Measurements from ENCODE around the gene SMIM44.
"Not testable (repeated sequence)": the region's sequence is repeated elsewhere in the genome, so short reads cannot be mapped to it uniquely, and the experiment has no call there.

The SMIM44 gene

DNA sequence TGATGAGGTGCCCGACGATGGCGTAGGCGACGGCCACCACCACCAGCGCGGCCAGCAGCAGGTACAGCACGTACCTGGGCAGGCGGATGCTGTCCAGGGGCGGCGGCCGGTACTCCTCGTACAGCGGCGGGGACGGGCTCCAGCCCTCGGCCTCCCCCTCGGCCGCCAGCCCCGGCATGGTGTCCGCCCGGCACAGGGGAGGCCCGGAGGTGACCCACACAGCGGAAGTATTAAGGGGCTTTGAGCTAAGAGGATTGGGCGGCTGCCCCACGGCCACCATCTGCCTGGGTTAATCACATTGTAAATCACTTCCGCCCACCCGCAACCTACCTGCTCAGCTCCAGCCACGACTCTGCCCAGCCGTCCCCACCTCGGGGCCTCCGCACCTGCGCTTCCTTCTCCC, at the start of gene SMIM44:
Gene SMIM44 (minus strand): TSS at position 216 of the 403 bp plus-strand sequence. CDS start 38 bp downstream, at position 178.
- DNase-seq, result no peak

DNA sequence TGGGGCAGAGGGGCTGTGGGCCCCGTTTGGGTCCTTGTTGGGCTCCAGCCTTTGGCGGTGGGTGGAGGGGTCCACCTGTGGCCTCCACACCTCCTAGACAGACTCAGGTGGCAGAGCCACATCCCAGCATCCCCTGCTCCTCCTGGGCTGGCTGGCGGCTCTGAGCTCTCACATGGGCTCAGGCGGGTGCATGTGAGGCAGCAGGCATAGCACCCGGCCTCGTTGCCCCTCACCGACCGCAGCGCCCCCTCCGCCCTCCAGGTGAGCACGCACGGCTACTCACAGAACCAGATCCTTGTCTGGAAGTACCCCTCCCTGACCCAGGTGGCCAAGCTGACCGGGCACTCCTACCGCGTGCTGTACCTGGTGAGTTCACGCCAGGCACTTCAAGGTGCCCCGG, 49.8 kb upstream of the SMIM44 start:
- DNase-seq, result no peak

DNA sequence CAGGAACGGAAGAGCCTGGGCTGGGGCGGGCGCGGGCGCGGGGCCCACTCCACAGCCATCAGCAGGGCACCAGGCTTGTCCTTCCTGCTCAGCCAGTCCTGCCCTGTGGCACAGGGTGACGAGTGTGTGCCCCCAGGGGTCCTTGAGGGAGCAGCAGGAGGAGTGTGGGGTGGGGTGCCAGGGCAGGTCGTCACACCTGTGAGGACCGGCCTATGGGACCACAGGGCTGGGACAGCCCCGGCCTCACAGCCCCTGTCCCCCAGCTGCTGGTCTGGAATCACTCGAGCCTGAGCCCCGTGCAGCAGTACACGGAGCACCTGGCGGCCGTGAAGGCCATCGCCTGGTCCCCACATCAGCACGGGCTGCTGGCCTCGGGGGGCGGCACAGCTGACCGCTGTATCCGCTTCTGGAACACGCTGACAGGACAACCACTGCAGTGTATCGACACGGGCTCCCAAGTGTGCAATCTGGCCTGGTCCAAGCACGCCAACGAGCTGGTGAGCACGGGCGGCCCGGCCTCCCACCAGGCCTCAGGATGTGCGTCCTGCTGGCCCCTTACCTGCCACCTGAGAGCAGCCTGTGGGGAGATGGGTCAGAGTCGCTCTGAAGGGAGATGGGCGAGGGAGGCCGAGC, 49.0 kb upstream of the SMIM44 start:
- no peak for DNase-seq

DNA sequence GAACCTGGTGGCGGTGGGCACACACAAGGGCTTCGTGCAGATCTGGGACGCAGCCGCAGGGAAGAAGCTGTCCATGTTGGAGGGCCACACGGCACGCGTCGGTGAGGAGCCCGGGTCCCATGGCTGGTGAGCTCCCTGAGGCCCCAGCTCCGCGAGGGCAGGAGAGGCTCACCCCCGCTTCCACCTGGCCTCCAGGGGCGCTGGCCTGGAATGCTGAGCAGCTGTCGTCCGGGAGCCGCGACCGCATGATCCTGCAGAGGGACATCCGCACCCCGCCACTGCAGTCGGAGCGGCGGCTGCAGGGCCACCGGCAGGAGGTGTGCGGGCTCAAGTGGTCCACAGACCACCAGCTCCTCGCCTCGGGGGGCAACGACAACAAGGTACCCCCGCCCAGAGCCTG, 48.5 kb upstream of the SMIM44 start:
- no peak for DNase-seq

DNA sequence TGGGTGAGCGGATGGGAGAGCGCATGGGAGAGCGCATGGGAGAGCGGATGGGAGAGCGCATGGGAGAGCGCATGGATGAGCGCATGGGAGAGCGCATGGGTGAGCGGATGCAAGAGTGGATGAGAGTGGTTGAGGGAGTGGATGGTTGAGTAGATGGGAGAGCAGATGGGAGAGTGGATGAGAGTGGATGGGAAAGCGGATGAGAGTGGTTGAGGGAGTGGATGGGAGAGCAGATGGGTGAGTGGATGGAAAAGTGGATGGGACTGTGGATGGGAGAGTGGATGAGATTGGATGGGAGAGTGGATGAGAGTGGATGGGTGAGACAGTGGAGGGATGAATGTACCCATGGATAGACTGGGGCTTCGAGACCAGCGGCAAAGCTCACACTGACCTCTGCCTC, 47.1 kb upstream of the SMIM44 start:
- no peak for DNase-seq

DNA sequence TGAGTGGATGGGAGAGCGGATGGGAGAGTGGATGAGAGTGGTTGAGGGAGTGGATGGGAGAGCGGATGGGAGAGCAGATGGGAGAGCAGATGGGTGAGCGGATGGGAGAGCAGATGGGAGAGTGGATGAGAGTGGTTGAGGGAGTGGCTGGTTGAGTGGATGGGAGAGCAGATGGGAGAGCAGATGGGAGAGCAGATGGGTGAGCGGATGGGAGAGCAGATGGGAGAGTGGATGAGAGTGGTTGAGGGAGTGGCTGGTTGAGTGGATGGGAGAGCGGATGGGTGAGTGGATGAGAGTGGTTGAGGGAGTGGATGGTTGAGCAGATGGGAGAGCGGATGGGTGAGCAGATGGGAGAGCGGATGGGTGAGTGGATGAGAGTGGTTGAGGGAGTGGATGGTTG, 46.1 kb upstream of the SMIM44 start:
- DNase-seq, result not testable (repeated sequence)

DNA sequence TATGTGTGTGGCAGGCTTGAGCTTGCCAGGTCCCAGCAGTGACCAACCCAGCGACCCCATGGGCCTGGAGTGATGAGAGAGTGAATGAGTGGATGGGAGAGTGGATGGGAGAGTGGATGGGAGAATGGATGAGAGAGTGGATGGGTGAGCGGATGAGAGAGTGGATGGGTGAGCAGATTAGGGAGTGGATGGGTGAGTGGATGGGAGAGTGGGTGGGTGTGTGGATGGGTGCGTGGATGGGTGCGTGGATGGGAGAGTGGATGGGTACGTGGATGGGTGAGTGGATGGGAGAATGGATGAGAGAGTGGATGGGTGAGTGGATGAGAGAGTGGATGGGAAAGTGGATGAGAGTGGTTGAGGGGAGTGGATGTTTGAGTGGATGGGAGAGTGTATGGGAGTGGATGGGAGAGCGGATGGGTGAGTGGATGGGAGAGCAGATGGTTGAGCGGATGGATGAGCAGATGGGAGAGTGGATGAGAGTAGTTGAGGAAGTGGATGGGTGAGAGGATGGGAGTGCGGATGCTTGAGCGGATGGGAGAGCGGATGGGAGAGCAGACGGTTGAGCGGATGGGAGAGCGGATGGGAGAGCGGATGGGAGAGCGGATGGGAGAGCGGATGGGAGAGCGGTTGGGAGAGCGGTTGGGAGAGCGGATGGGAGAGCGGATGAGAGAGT, 45.4 kb upstream of the SMIM44 start:
- no peak for DNase-seq

DNA sequence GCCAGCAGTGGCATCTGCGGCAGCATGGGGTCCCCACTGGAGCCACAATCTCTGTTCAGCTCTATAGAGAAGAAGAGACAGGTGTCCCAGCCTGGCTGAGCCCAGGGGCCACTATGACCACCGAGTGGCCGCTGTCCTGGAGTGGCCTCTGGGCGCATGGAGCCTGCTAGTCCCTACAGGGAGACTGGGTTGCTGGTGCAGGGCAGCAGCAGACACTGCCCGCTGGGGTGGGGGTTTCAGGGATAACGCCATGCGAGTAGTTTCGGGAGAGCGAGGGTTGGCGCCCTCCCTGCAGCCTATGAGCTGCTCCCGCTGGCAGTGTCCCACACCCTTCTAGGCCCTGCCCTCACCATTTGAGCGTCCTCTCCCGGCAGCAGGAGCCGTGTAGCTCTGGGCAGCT, 44.8 kb upstream of the SMIM44 start:
- DNase-seq, result no peak

DNA sequence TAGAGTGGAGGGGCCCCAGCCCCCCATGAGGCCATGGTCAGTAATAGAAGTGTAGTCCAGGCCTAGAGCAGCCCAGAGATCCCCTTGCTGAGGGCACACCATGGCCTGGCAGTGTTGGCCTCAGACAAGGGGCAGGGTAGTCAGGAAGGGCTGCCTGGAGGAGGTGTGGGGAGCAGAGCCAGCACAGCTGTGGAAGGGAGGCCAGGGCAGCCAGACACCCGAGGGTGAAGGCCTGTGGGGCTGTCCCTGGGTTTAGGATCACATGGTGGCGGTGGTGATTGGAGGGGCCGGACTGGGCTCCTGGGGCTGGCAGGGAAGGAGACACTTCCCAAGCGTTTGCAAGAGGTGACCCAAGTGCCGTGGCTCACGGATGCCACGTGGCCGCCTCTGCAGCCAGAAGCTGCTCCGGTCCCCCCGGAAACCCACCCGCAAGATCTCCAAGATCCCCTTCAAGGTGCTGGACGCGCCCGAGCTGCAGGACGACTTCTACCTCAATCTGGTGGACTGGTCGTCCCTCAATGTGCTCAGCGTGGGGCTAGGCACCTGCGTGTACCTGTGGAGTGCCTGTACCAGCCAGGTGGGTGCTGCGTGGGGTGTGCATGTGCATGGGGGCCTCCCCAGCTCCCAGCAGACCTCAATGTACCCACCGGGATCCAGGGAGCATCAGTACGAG, 44.1 kb upstream of the SMIM44 start:
- DNase-seq, result no peak

DNA sequence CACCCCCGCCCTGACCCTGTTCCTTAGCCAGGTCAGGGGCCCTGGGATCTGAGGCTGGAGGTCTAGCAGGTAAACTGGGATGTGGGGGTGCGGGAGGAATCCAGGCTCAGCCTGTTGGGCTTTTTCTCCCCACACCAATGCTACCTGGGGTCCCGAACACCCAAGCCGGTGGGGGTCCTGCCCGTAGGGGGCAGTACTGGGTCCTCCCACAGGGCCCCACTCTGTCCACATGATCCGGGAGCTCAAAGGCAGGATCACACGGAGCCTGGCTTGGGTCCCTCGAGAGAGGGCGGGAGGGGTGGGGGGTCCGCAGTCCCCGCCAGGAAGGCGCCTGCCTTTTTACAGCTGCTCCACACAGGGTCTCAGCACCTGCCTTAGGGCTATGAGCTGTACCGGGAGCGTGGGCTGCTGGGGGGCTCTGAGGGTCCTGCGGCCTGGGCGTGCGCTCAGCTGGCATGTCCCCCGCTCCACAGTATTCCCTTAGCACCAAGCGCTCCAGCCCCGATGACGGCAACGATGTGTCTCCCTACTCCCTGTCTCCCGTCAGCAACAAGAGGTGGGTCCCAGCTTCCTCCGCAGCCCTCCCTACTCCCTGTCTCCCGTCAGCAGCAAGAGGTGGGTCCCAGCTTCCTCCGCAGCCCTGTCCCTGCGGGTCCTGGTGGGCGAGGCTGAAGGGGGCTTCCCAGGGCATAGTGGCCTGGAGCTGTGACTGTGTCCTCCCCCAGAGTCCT, 43.4 kb upstream of the SMIM44 start:
- no peak for DNase-seq

DNA sequence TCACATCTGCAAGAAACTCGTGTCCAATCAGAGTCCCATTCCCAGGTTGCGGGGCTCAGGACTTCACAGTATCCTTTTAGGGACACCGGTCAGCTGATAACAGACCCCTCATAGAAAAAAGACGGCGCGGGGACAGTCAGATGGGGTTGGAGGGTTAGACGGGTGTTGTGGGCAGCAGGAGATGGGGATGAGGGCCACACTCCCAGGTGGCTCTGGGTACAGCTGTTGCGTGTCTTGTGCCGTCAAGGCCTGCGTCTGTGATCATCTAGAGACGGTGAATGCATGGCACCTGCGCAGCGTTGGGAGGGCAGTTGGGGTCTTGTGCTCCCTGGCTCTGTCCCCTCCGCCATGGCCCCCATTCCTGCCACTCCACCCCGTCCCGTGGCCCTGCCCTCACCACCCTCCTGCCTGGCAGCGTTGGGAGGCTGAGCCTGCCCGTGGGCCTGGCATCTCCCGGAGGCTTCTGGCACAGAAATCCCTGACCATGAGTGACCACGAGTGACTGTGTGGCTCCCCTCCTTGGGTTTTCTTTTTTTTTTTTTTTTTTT, 41.7 kb upstream of the SMIM44 start:
- no peak for DNase-seq

DNA sequence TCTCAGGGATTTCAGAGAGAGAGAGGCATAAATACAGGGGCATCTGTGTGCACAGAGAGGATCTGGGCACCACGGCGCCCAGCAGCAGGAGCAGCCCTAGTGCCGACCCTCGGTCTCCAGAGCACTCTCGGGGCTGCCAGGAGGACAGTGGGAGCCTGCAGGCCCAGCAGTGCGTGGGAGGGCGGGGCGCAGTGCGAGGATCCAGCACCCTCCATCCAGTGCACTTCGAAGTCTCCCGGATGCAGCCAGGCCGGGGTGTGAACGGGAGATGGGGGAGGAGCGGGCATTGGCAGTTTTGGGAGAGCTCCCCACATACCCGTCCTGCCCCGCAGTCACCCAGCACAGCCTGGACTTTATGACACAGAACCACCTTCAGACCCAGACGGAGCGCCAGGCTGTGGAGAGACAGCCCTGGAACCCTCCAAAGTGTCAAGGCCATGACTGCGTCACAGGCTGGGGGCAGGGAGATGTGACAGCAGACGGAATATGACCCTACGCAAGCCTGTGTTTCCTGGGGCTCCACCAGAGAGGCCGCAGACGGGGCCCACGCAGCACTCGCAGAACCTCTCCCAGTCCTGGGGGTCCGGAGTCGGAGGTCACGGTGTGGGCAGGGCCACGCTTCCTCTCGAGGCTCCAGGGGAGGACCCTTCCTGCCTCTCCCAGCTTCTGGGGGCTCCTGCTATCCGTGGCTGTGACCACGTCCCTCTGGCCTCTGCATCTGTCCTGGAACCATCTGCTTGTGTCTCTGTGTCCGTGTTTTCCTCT, 41.0 kb upstream of the SMIM44 start:
- DNase-seq, result no peak

DNA sequence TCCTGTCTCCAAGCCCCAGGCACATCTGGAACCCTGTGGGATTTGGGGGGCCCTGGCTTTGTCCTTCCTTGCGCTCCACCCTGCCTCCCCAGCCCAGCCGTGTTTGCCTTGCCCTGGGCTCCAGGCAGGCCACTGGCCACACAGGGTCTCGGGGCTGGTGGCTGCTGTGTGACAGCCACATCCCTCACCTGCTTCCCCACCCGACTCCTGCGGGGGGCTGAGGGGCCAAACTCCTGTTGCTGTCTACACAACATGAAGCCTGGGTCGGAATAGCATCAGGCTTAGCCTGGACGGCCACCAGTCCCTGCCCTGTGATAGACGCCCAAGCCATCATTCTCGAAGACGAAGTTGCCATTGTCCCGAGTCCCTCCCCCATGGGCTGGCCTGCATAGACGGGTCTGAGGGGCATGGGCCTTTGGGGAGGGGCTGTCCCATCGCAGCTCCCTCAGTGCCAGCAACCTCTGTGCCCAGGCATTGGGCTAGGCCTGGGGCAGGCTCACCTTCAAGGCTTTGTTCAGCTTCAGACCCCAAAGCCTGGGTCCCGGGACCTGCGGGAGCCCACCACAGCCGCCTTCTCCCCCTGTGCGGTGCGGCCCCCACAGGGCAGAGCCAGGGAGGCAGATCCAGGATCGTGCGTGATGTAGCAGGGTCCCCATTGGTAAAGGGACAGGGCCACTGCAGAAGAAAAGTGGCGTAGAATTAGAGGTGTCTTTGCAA, 40.3 kb upstream of the SMIM44 start:
- no peak for DNase-seq

DNA sequence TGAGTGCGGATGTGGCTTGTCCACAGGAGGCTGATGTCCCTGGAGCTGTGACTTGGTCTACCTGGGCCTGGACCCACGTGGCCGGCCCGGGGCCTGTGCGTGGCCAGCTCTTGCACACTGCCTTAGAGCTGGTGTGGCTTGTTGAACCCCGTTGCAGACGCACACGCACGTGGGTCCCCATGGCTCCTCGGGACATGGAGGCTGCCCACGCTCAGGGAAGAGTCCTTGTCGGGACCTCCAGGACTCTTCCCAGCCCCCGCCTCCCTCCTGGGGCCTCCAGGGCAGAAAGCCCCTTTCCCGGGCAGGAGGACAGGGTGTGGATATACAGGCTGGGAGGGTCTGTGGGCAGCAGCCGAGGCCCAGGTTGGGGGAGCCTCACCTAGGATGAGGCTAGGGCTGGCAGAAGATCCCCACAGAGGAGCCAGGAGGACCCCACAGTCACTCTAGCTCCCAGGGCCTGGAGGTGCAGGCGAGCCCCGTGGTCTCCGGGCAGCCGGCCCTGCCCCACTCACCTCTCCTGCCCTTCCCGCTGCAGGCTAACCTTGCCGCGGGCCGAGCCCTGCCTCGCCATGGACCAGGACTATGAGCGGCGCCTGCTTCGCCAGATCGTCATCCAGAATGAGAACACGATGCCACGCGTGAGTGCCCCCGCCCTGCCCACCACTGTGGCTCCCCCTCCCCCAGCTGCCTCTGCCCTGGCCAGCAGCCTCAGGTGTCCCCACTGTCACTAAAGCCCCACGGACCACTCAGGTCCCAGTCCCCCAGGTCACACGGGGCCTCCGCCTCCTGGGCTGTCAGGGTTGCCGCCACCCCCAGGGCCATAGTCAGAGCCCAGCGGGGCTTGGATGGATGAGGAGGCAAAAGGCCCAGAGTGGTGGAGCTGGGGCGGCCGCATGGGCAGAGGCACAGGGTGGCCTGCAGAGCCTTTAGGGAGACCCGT, 39.5 kb upstream of the SMIM44 start:
- no peak for DNase-seq

DNA sequence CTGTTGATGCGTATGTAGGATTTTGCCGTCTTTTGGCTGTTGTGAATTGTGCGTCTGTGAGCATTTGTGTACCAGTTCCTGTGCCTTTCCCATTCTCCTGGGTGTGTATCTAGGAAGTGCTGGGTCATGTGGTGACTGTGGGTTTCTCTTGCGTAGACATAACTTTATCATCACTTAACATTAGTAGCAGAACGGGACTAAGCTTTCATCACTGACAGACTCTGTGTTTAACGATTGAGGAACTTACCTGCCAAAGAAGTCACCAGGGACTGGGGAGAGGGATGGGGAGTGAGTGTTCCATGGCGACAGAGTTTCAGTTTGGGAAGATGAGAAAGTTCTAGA, 37.8 kb upstream of the SMIM44 start:
- no peak for DNase-seq

DNA sequence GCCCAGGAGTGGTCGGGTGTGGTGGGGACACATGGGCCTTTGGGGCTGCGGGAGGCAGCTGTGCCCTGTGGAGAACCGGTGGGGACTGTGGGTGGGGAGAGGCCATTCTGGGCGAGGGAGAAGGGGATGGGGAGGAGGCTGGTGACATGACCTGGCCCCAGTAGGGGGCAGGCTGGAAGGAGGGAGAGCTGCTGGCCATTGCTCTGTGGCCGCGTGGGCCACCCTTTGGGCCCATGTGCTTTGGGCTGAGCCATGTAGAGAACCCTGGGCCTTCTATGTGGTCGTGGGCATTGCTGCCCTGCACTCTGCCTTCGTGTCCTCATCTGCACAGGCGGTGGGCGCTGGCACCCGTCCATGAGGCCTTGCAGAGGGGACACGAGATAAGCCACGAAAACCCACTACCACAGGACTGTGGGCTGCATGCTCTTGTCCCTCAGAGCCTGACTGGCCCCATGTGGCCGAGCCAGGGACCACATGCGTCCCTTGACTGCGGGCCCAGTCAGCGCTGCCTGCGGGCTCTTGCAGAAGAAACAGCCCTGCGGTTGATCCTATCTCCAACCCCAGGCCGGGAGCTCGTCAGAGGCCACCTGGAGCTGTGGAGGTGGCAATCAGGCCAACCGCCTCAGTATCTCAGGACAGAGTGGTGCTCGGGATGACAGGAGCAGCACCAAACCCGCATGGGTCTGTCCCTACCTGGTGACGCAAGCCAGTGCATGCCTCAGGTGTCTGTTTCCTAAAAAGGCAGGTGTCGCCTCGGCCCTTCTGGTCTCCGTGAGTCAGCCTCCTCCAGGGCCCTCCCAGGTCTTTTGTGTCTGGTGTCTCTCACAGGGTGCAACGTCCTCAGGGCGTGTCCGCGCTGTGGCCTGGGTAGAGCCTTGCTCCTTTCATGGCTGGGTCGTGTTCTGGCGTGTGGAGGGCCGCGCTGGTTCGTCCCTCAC, 37.2 kb upstream of the SMIM44 start:
- no peak for DNase-seq

DNA sequence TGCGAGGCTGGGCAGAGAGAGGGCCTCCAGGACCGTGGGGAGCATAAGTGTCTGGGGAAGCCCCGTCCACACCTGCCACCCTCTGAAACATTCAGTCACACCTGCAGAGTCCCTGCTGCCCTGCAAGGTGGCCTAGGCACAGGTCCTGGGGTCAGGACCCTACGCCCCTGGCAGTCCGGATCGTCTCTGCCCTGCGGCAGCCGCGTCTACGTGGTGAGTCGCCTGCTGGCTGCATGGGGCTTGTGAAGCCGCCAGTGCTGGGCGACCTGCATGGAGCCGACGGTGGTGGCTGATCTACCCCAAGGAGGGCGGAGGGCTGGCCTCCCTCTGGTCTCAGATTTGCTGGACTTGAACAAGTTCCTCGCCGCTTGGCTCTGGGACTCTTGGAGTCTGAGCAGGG, 35.9 kb upstream of the SMIM44 start:
- no peak for DNase-seq

DNA sequence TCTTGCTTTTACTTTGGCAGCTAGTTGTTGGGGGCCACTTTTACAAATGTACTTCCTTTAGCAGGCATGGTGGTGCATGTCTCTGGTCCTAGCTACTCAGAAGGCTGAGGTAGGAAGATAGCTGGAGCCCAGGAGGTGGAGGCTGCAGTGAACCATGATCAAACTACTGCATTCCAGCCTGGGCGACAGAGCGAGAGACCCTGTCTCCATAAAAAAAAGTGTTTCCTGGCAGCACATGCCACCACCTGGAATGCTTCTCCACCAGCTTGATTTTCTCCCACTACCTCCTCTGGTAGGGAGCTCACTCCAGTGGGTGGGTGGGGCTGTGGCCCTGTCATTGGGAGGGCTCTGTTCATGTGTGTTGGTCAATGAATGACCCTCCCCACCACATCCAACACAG, 35.4 kb upstream of the SMIM44 start:
- DNase-seq, result no peak

DNA sequence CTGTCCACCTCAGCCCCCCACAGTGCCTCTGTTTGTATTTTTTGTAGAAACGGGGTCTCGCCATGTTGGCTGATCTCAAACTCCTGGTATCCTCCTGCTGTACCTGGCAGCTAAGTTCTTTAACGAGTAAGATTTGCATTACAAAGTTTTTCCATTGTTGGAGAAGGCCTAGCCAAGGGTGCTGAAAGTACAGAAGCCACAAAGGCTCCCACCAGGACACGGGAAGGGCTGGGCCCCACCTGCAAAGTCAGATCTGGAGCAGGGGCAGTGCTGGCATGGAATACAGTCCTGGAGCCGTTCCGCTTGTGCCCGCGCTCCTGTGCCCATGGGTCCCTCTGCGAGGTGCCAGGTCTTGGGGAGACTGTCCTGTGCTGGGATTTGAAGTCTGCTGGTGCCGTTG, 35.0 kb upstream of the SMIM44 start:
- no peak for DNase-seq

DNA sequence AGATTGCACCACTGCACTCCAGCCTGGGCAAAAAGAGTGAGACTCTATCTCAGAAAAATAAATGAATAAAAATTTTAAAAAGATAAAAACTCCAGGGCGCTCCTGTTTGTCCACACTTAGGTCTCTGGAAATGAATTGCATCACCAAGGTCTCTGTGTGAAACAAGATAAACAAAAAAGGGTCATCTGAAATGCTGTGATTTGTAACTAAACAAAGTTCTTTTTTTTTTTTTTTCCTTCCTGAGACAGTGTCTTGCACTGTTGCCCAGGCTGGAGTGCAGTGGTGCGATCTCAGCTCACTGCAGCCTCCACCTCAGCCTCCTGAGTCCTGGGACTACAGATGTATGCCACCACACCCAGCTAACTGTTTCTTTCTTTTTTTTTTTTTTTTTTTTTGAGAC, 34.4 kb upstream of the SMIM44 start:
- DNase-seq, result no peak
